WI38 (cell line): ENCODE measurements around the gene EGFL6.

Experiments used
- H3K4me3 ChIP-seq: 2 replicates; pipeline ENCODE4 v1.5.1; 2011; ENCODE audit warnings: low read depth, mild to moderate bottlenecking, control low read depth, low read length
- TF ChIP-seq, protein P1 (sequence below): IDR thresholded peaks from 2 replicates; pipeline ENCODE4 v1.5.1; 2012; ENCODE audit warnings: low read depth, mild to moderate bottlenecking, control low read depth, low read length

The EGFL6 gene

DNA sequence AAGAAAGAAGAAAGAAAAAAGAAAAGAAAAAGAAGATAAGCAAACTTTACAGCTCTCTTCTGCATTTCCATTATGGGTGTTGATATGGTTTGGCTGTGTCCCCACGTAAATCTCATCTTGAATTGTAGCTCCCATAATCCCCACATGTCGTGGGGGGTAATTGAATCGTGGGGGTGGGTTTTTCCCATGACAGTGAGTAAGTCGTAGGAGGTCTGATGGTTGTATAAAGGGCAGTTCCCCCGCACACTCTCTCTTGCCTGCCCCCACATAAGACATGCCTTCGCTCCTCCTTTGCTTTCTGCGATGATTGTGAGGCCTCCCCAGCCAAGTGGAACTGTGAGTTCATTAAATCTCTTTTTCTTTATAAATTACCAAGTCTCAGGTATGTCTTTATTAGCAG, 112.2 kb downstream of the EGFL6 start:
- TF ChIP-seq, protein P1, sequence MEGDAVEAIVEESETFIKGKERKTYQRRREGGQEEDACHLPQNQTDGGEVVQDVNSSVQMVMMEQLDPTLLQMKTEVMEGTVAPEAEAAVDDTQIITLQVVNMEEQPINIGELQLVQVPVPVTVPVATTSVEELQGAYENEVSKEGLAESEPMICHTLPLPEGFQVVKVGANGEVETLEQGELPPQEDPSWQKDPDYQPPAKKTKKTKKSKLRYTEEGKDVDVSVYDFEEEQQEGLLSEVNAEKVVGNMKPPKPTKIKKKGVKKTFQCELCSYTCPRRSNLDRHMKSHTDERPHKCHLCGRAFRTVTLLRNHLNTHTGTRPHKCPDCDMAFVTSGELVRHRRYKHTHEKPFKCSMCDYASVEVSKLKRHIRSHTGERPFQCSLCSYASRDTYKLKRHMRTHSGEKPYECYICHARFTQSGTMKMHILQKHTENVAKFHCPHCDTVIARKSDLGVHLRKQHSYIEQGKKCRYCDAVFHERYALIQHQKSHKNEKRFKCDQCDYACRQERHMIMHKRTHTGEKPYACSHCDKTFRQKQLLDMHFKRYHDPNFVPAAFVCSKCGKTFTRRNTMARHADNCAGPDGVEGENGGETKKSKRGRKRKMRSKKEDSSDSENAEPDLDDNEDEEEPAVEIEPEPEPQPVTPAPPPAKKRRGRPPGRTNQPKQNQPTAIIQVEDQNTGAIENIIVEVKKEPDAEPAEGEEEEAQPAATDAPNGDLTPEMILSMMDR: no peak
- H3K4me3 ChIP-seq: no peak overlapping the region
